Ascending aorta (tissue), 2 donors: ENCODE data around the gene SMPDL3A. TPM values are rescaled to one million over a fixed set of nuclear protein-coding genes. Genes with fewer than 3 reads are reported as not detected.

ENCODE experiments used
- DNase-seq, 2 donors: peaks; one replicate each; pipeline ENCODE4 v3.0.0-alpha.2; 2019; ENCODE audit warnings: low spot score in 2 of 2
- H3K27ac ChIP-seq, 2 donors: fragments of 200-600 bp; sonication (generic); one replicate each; pipeline ENCODE4 v1.5.1; 2016 to 2017; ENCODE audit warnings: mild to moderate bottlenecking in 1 of 2
- H3K27me3 ChIP-seq: fragments of 200-600 bp; sonication (generic); one replicate; pipeline ENCODE4 v1.5.1; 2017
- H3K36me3 ChIP-seq, 2 donors: fragments of 200-600 bp; sonication (generic); one replicate each; pipeline ENCODE4 v1.5.1; 2016
- H3K4me1 ChIP-seq, 2 donors: fragments of 200-600 bp; sonication (generic); one replicate each; pipeline ENCODE4 v1.5.1; 2016 to 2017; ENCODE audit warnings: mild to moderate bottlenecking in 1 of 2
- H3K4me3 ChIP-seq, 2 donors: fragments of 200-600 bp; sonication (generic); one replicate each; pipeline ENCODE4 v1.5.1; 2016 to 2017; ENCODE audit warnings: mild to moderate bottlenecking in 1 of 2
- H3K9me3 ChIP-seq, 2 donors: fragments of 200-600 bp; sonication (generic); one replicate each; pipeline ENCODE4 v1.5.1; 2016
- intact Hi-C: fragments of 100-400 bp; cut with DNase I; formaldehyde crosslinking; loops from one replicate; pipeline ENCODE4 v1.15.1; 2023
- total RNA-seq: library from RNA; depleted of rRNA; stranded (reverse); fragments of >200 nt; gene quantifications from one replicate; pipeline ENCODE4 v1.1.0, GENCODE V29; 2016
- TF ChIP-seq, protein P1 (sequence below), 3 experiments: fragments of 200-600 bp in 2 of 3; fragments of 450-650 bp in 1 of 3; sonication (generic) in 2 of 3; IDR thresholded peaks; one replicate each; pipeline ENCODE4 v1.5.1; 2016 to 2019; ENCODE audit warnings: antibody characterized with exemption in 3 of 3, mild to moderate bottlenecking in 1 of 3, moderate library complexity in 1 of 3

Gene SMPDL3A
- total RNA-seq, 1 donor from 2014 or later: 2.7 TPM

DNA sequence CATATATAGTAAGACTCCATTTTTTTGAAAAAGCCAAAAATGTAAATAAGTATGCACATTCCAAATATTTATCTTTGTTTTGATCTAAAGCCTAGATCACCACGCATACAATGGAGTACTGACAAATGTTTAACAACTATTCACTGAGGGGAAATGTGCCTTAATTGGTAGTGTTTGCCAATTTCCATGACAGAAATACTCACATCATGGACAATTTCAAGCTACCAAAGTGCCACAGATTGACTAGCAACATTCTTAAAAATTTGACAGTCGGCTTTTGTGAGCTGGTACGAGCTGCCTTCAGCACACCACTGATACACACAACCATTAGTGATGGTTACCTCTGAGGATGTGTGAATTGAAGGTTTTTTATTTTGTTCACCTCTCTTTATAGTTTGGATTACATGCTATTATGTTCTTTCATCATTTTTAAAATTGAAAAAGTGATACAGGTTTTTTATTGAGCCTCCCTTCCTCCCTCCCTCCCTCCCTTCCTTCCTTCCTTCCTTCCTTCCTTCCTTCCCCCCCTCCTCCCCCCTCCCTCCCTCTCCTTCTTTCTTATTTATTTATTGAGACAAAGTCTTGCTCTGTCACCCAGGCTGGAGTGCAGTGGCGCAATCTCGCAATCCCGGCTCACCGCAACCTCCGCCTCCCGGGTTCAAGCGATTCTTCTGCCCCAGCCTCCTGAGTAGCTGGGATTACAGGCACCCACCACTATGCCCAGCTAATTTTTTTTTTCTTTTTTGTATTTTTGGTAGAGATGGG, 19.2 kb downstream of the SMPDL3A start:
- TF ChIP-seq, protein P1, sequence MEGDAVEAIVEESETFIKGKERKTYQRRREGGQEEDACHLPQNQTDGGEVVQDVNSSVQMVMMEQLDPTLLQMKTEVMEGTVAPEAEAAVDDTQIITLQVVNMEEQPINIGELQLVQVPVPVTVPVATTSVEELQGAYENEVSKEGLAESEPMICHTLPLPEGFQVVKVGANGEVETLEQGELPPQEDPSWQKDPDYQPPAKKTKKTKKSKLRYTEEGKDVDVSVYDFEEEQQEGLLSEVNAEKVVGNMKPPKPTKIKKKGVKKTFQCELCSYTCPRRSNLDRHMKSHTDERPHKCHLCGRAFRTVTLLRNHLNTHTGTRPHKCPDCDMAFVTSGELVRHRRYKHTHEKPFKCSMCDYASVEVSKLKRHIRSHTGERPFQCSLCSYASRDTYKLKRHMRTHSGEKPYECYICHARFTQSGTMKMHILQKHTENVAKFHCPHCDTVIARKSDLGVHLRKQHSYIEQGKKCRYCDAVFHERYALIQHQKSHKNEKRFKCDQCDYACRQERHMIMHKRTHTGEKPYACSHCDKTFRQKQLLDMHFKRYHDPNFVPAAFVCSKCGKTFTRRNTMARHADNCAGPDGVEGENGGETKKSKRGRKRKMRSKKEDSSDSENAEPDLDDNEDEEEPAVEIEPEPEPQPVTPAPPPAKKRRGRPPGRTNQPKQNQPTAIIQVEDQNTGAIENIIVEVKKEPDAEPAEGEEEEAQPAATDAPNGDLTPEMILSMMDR (IDR thresholded peaks at IDR 0.05): no peak
- H3K4me1 ChIP-seq: no peaks in the 10 kb centered on the region
- intact Hi-C loops: no loop called here
- H3K27ac ChIP-seq: no peak overlapping the region
- H3K9me3 ChIP-seq: no peaks in the 10 kb centered on the region
- no peaks in the 10 kb centered on the region for H3K27me3 ChIP-seq
- DNase-seq: no peak
- H3K4me3 ChIP-seq: no peak overlapping the region
- peaks cover 0 to 5% of the 10 kb centered on the region in 2 donors for H3K36me3 ChIP-seq

- no peak overlapping the region for H3K27ac ChIP-seq
- no peaks in the 10 kb centered on the region for H3K27me3 ChIP-seq
- no peaks in the 10 kb centered on the region for H3K9me3 ChIP-seq
- intact Hi-C loops: no loop called here
- H3K4me3 ChIP-seq: no peak overlapping the region
- no peak for DNase-seq
- TF ChIP-seq, protein P1 (IDR thresholded peaks at IDR 0.05): no peak
- no peaks in the 10 kb centered on the region for H3K4me1 ChIP-seq
- H3K36me3 ChIP-seq: peaks cover 0 to 5% of the 10 kb centered on the region in 2 donors
Measured at GRCh38 chr6:122809001-122809400, 19.9 kb downstream of the SMPDL3A start.

GRCh38 chr6:122809691-122810090, 20.6 kb downstream of the SMPDL3A start:
- intact Hi-C loops: loop anchor here (2.0 kb wide), 1 partner anchor 31 kb away; no protein-coding TSS in a partner anchor
- DNase-seq: no peak
- Histone ChIP-seq H3K9me3 (no peaks in the 10 kb centered on the region), H3K27ac (no peak overlapping the region), H3K27me3 (no peaks in the 10 kb centered on the region), H3K36me3 (peaks cover 0 to 5% of the 10 kb centered on the region in 2 donors), H3K4me1 (no peaks in the 10 kb centered on the region), H3K4me3 (no peak overlapping the region)
- TF ChIP-seq, protein P1 (IDR thresholded peaks at IDR 0.05): no peak

GRCh38 chr6:122810189-122810588, 21.1 kb downstream of the SMPDL3A start:
- no peaks in the 10 kb centered on the region for H3K4me1 ChIP-seq
- H3K4me3 ChIP-seq: no peak overlapping the region
- TF ChIP-seq, protein P1 (IDR thresholded peaks at IDR 0.05): no peak
- no peaks in the 10 kb centered on the region for H3K9me3 ChIP-seq
- peaks cover 0 to 5% of the 10 kb centered on the region in 2 donors for H3K36me3 ChIP-seq
- no peak overlapping the region for H3K27ac ChIP-seq
- intact Hi-C loops: loop anchor here (2.0 kb wide), 1 partner anchor 31 kb away; no protein-coding TSS in a partner anchor
- no peaks in the 10 kb centered on the region for H3K27me3 ChIP-seq
- DNase-seq: no peak

- TF ChIP-seq, protein P1 (IDR thresholded peaks at IDR 0.05): no peak
- Histone ChIP-seq H3K27ac (no peak overlapping the region), H3K27me3 (no peaks in the 10 kb centered on the region), H3K36me3 (no peaks in the 10 kb centered on the region), H3K4me1 (no peaks in the 10 kb centered on the region), H3K9me3 (no peaks in the 10 kb centered on the region), H3K4me3 (no peak overlapping the region)
- DNase-seq: no peak
- intact Hi-C loops: no loop called here
Measured at GRCh38 chr6:122817358-122817757, 28.3 kb downstream of the SMPDL3A start.
